Pericardium fibroblast (primary cell): ENCODE results near the gene TRAF5. TPM values are rescaled to one million over a fixed set of nuclear protein-coding genes. Genes with fewer than 3 reads are reported as not detected.

Experiments
- total RNA-seq: library from RNA; depleted of rRNA; stranded (reverse); fragments of >200 nt; gene quantifications from 2 replicates; pipeline ENCODE4 v1.2.3, GENCODE V29; 2015

Gene TRAF5, protein sequence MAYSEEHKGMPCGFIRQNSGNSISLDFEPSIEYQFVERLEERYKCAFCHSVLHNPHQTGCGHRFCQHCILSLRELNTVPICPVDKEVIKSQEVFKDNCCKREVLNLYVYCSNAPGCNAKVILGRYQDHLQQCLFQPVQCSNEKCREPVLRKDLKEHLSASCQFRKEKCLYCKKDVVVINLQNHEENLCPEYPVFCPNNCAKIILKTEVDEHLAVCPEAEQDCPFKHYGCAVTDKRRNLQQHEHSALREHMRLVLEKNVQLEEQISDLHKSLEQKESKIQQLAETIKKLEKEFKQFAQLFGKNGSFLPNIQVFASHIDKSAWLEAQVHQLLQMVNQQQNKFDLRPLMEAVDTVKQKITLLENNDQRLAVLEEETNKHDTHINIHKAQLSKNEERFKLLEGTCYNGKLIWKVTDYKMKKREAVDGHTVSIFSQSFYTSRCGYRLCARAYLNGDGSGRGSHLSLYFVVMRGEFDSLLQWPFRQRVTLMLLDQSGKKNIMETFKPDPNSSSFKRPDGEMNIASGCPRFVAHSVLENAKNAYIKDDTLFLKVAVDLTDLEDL
- 3.0 and 12.3 TPM in 2 replicates for total RNA-seq

DNA sequence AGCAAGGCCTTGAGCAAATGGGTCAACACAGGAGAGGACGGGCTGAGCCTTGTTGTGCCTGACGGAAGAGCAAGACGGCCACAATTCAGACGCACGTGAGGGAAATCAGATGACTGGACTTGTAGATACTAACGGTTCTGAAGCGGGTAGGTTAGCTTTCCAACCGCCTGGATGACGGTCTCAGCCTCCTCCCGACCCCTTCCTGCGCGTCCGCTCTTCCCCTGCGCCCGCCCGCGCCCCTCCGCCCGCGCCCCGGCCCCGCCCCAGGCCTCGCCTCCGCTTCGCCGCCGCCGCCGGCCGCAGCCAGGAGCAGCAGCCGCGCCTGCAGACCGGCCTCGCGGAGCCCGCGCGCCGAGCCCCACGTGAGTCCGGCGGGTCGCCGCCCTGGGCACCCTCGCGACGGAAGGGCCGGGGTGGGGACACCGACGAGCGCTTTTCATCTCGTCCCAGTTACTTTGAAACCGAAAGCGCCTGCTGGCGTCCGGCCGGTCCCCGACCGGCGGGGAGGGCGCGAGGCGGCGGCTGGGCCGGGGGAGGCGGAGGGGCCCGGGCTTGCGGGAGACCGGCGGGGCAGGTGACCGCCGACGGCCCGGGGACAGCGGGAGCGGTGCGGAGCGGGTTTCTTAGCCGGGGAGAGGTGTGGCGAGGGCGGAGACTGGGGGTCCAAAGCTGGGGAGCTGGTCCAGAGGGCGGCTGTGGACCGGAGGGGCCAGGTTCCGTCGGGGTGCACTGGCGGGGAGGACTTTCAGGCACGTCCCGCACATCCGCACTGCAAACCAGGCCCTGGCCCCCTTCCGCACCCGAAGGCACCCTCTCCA, at the start of gene TRAF5:
TSS of gene TRAF5 (plus strand) at position 306 of the 818 bp plus-strand sequence. CDS start 26,407 bp downstream, outside the sequence.

Other genes with a start within 250 kb of the TRAF5 start
- not detected in 2 replicates for gene KCNH1, start 192.7 kb upstream of the TRAF5 start, total RNA-seq
- gene RCOR3, start 67.5 kb upstream of the TRAF5 start, total RNA-seq, result 14.9 and 17.3 TPM in 2 replicates
- not detected in 2 replicates for gene RD3, start 165.3 kb downstream of the TRAF5 start, total RNA-seq